NCI-H1694 (cell line): ENCODE data around the gene SPATA31D4.

Experiments used
- DNase-seq: peaks from one replicate; lab custom pipeline; 2025; lab: John Stamatoyannopoulos, UW

Gene SPATA31D4

GRCh38 chr9:81964218-81965171, 36.3 kb downstream of the SPATA31D4 start:
- DNase-seq, result no peak

- no peak for DNase-seq
These were observed 39.8 kb downstream of the SPATA31D4 start for GRCh38 chr9:81968026-81968425.

GRCh38 chr9:81969971-81970370, 41.7 kb downstream of the SPATA31D4 start:
- DNase-seq, result no peak

DNA sequence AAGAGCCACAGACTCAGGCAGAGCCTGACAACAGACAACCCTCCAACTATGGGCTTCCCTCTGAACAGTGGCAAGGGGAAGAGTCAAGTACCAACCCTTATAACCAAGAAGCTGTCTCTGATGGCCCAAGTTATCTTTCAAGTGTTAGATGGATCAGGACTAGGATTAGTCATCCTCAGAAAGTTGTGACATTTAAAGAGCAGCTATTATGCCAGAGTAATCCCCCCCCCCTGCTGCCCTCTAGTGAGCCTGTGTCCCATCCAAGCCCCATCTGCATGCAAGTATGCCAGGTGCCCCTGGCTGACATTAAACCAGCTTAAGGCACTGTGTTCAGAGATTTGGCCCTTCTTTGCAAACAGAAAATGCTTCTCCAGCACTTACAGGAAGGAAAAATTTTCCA, 43.5 kb downstream of the SPATA31D4 start:
- no peak for DNase-seq

DNA sequence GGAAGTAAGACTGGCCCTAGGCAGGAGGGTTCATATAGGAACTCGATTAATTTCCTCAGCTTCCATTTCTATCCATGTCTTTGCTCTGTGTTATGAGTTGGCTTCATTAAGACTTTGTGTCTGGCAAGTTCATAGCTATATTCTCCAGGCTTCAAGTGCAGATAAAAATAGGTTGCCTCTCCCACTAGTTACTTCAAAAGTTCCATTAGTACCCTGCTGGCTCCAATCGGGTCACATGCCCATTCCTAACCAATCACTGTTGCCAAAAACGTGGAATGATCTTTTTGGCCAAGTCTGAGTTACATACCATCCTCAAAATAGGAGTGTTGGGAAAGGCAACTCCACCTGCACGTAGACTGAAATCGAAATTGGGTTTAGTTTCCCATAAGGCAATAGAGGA, 46.5 kb downstream of the SPATA31D4 start:
- DNase-seq, result no peak

GRCh38 chr9:81976351-81976750, 48.1 kb downstream of the SPATA31D4 start:
- no peak for DNase-seq

GRCh38 chr9:81979196-81979595, 51.0 kb downstream of the SPATA31D4 start:
- no peak for DNase-seq

DNA sequence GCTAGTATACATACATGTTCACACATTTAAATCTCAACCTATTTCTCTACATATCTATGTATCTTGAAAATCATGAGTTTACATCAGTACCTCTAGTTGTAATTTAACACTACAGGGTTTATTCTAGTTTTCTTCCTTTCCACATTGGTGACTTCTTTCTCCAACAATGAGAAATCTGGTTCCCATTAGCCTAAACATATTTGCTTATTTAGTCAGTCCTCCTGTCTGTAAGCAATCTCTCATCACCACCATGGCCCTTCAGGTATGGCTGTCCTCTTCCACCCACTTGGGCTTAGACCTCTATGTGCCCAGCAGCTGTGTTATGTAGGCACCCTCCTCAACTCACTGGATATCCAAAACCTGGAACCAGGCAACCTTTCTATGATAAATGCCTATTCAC, 52.3 kb downstream of the SPATA31D4 start:
- DNase-seq, result no peak

- no peak for DNase-seq
These were observed 53.7 kb downstream of the SPATA31D4 start for GRCh38 chr9:81981883-81982282.
